ENCODE measurements around the gene ZYG11A. TPM values are rescaled to one million over a fixed set of nuclear protein-coding genes. Genes with fewer than 3 reads are reported as not detected.

Gene ZYG11A
- total RNA-seq, 1 experiment from 2014 or later = 0.36 TPM

DNA sequence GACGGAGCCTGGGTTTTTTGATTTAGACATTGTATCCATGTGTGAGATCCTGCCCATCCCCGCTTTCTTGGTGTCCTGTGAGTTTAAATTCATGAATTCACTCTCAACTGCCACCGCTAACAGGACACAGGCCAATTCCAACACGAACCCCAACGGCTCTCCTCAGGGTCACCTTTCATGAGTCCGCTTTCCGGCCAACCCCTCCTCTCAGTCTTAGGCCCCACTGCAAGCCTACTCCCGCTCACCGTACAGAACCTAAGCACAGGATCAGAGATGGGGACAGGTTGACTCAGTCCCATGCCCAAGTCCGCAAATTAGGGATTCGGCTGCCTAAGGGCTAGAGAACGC, 84.3 kb downstream of the ZYG11A start:
- ATAC-seq (no peak), DNase-seq (ENCODE audit: low read depth, low spot score) (no peak)
- BruUV-seq (replicated peaks) = no TSS peak
- peaks cover 11% of the 10 kb centered on the region for H3K4me1 ChIP-seq (ENCODE audit: control insufficient read depth, insufficient read depth, low read length)
- no peaks in the 10 kb centered on the region; the same call in 1 of the 2 replicates for H3K36me3 ChIP-seq (ENCODE audit: control insufficient read depth, insufficient read depth, low read length)
- ChIA-PET POLR2A (interaction anchor here (0.6 kb wide), 1 partner anchor 9 kb away, joined by 11 read pairs; no protein-coding TSS in a partner anchor), CTCF (interaction anchor here (0.6 kb wide), 2 partner anchors 27 to 283 kb away, joined by 5 to 9 read pairs; no protein-coding TSS in a partner anchor)
- peak overlapping the region; percentile 90 for H3K27ac ChIP-seq (ENCODE audit: low read length)
- intact Hi-C loops (cut with micrococcal nuclease; ENCODE audit: unreplicated experiment) = loop anchor here (10.0 kb wide), 1 partner anchor 248 kb away; no protein-coding TSS in a partner anchor
- in situ Hi-C loops (cut with HindIII; ENCODE audit: low pct_unique_long_range_greater_than_20kb, low sequenced_read_pairs) = no loop called here
- peak; percentile 61; the same call in 1 of the 2 replicates for TF ChIP-seq TCF7L2 (IDR thresholded peaks at IDR 0.05; ENCODE audit: low read depth, low read length)
- TF ChIP-seq POLR2AphosphoS5 (IDR thresholded peaks at IDR 0.05; ENCODE audit: low read depth, low read length) = no peak
- TF ChIP-seq, protein P1, sequence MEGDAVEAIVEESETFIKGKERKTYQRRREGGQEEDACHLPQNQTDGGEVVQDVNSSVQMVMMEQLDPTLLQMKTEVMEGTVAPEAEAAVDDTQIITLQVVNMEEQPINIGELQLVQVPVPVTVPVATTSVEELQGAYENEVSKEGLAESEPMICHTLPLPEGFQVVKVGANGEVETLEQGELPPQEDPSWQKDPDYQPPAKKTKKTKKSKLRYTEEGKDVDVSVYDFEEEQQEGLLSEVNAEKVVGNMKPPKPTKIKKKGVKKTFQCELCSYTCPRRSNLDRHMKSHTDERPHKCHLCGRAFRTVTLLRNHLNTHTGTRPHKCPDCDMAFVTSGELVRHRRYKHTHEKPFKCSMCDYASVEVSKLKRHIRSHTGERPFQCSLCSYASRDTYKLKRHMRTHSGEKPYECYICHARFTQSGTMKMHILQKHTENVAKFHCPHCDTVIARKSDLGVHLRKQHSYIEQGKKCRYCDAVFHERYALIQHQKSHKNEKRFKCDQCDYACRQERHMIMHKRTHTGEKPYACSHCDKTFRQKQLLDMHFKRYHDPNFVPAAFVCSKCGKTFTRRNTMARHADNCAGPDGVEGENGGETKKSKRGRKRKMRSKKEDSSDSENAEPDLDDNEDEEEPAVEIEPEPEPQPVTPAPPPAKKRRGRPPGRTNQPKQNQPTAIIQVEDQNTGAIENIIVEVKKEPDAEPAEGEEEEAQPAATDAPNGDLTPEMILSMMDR (IDR thresholded peaks at IDR 0.05) = no peak
- H3K27me3 ChIP-seq (ENCODE audit: control insufficient read depth, insufficient read depth, low read length) = no peaks in the 10 kb centered on the region
- no peaks in the 10 kb centered on the region for H3K9me3 ChIP-seq (ENCODE audit: control insufficient read depth, insufficient read depth, low read depth, low read length)
- peak overlapping the region; percentile 66 to 83 for H3K4me3 ChIP-seq (ENCODE audit: low read depth in 2 of 2, low read length in 2 of 2)

DNA sequence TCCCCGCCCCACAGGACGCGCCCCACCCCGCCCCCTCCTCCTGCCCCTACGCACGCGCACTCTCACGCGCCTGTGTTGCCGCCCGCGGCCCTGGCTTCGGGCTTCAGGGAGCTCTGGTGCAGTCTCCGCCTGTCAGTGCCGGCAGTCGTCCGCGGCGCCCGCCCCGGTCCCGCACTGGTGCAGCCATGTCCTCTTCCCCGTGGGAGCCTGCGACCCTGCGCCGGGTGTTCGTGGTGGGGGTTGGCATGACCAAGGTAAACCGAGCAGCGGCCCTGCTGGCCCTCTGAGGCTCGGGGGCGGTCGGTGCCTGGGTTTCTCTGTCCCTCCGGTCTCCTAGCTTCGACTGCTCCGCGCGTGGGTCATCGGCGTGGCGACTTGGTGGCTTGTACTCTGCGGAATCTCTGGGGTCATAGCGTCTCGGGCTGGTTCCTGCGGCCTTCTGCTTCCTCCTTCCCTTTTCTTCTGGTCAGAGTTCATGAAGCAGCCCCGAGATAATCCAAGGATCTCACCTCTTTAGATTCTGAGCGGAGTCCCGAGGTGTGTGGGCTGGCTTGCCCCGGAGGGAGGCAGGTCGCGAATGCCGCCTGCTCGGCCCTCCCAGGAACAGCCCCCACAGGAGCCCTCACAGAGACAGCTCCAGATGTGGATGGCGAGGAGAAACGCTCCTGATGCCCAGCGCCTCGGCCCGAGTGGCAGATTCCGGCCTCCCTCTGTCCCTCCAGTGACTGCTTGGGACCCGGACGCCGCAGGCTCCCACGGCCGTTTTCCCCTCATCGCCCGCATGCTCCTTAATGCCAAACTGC, 84.9 kb downstream of the ZYG11A start, which contains the start of gene SCP2:
Gene SCP2, plus strand, starts transcription at position 65 of the 803 bp plus-strand sequence. Its CDS starts 121 bp downstream, at position 186.
- CTCF ChIA-PET = interaction anchor here (0.6 kb wide), 2 partner anchors 27 to 282 kb away, joined by 5 to 9 read pairs; no protein-coding TSS in a partner anchor
- BruUV-seq (replicated peaks) = no TSS peak
- in situ Hi-C loops (cut with HindIII; ENCODE audit: low pct_unique_long_range_greater_than_20kb, low sequenced_read_pairs) = no loop called here
- H3K27me3 ChIP-seq (ENCODE audit: control insufficient read depth, insufficient read depth, low read length) = no peaks in the 10 kb centered on the region
- ATAC-seq (peak; percentile 93), DNase-seq (ENCODE audit: low read depth, low spot score) (no peak)
- peak within 1 kb of the TSS; percentile 90 for H3K27ac ChIP-seq (ENCODE audit: low read length)
- peak within 1 kb of the TSS; percentile 66 to 83 for H3K4me3 ChIP-seq (ENCODE audit: low read depth in 2 of 2, low read length in 2 of 2)
- no peaks in the 10 kb centered on the region; the same call in 1 of the 2 replicates for H3K36me3 ChIP-seq (ENCODE audit: control insufficient read depth, insufficient read depth, low read length)
- peaks cover 11% of the 10 kb centered on the region for H3K4me1 ChIP-seq (ENCODE audit: control insufficient read depth, insufficient read depth, low read length)
- no peaks in the 10 kb centered on the region for H3K9me3 ChIP-seq (ENCODE audit: control insufficient read depth, insufficient read depth, low read depth, low read length)
- TF ChIP-seq TCF7L2 (IDR thresholded peaks at IDR 0.05; ENCODE audit: low read depth, low read length) (no peak), SIN3A (IDR thresholded peaks at IDR 0.05; ENCODE audit: borderline replicate concordance, insufficient read depth, low read depth, low read length) (no peak), POLR2AphosphoS5 (IDR thresholded peaks at IDR 0.05; ENCODE audit: low read depth, low read length) (no peak)
- TF ChIP-seq, protein P2, sequence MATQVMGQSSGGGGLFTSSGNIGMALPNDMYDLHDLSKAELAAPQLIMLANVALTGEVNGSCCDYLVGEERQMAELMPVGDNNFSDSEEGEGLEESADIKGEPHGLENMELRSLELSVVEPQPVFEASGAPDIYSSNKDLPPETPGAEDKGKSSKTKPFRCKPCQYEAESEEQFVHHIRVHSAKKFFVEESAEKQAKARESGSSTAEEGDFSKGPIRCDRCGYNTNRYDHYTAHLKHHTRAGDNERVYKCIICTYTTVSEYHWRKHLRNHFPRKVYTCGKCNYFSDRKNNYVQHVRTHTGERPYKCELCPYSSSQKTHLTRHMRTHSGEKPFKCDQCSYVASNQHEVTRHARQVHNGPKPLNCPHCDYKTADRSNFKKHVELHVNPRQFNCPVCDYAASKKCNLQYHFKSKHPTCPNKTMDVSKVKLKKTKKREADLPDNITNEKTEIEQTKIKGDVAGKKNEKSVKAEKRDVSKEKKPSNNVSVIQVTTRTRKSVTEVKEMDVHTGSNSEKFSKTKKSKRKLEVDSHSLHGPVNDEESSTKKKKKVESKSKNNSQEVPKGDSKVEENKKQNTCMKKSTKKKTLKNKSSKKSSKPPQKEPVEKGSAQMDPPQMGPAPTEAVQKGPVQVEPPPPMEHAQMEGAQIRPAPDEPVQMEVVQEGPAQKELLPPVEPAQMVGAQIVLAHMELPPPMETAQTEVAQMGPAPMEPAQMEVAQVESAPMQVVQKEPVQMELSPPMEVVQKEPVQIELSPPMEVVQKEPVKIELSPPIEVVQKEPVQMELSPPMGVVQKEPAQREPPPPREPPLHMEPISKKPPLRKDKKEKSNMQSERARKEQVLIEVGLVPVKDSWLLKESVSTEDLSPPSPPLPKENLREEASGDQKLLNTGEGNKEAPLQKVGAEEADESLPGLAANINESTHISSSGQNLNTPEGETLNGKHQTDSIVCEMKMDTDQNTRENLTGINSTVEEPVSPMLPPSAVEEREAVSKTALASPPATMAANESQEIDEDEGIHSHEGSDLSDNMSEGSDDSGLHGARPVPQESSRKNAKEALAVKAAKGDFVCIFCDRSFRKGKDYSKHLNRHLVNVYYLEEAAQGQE (IDR thresholded peaks at IDR 0.05; ENCODE audit: insufficient read depth in 1 of 2, low read depth in 2 of 2, low read length in 1 of 2) = no peak
- TF ChIP-seq, protein P1 (IDR thresholded peaks at IDR 0.05) = no peak
- intact Hi-C loops (cut with micrococcal nuclease; ENCODE audit: unreplicated experiment) = loop anchor here (10.0 kb wide), 1 partner anchor 247 kb away; no protein-coding TSS in a partner anchor
- POLR2A ChIA-PET = interaction anchor here (0.6 kb wide), 1 partner anchor 10 kb away, joined by 11 read pairs; no protein-coding TSS in a partner anchor

Data from Panc1 (cell line).